Ishikawa (cell line): Measurements from ENCODE around the gene CRYM.

Source experiments
- CEBPB ChIP-seq: IDR thresholded peaks from 2 replicates; pipeline ENCODE4 v1.6.1; 2012
- CREB1 ChIP-seq: IDR thresholded peaks from 2 replicates; pipeline ENCODE4 v1.6.1; 2012; ENCODE audit warnings: low read depth
- EGR1 ChIP-seq: IDR thresholded peaks from 2 replicates; pipeline ENCODE4 v1.6.1; 2012
- FOXM1 ChIP-seq: IDR thresholded peaks from 2 replicates; pipeline ENCODE4 v1.6.1; 2012; ENCODE audit warnings: low read depth, borderline replicate concordance
- NFIC ChIP-seq: IDR thresholded peaks from 2 replicates; pipeline ENCODE4 v1.6.1; 2012
- RAD21 ChIP-seq: IDR thresholded peaks from 2 replicates; pipeline ENCODE4 v1.6.1; 2012; ENCODE audit warnings: low read depth
- TAF1 ChIP-seq: IDR thresholded peaks from 2 replicates; pipeline ENCODE4 v1.6.1; 2012; ENCODE audit warnings: low read depth, mild to moderate bottlenecking
- TCF12 ChIP-seq: IDR thresholded peaks from 2 replicates; pipeline ENCODE4 v1.6.1; 2012; ENCODE audit warnings: low read depth
- TEAD4 ChIP-seq: IDR thresholded peaks from 2 replicates; pipeline ENCODE4 v1.6.1; 2012
- YY1 ChIP-seq: IDR thresholded peaks from 2 replicates; pipeline ENCODE4 v1.6.1; 2012; ENCODE audit warnings: low read depth
- ZBTB7A ChIP-seq: IDR thresholded peaks from 2 replicates; pipeline ENCODE4 v1.6.1; 2012; ENCODE audit warnings: low read depth

- no peak for TF ChIP-seq EGR1
- no peak for TF ChIP-seq TAF1
- no peak for TF ChIP-seq YY1
- TF ChIP-seq FOXM1, result no peak
- TF ChIP-seq ZBTB7A, result no peak
- no peak for TF ChIP-seq CREB1
- no peak for TF ChIP-seq TEAD4
- no peak for TF ChIP-seq CEBPB
- no peak for TF ChIP-seq TCF12
- no peak for TF ChIP-seq RAD21
- no peak for TF ChIP-seq NFIC
Observed at GRCh38 chr16:21284414-21284813, 6.3 kb upstream of the CRYM start.
